GM12878 (cell line): ENCODE results near the gene C20orf202. TPM values are rescaled to one million over a fixed set of nuclear protein-coding genes. Genes with fewer than 3 reads are reported as not detected.

Experiments used
- ATAC-seq: fragments of 200-7000 bp; cut with Tn5 transposase; 3 replicates; pipeline ENCODE4 v1.9.1; 2020; ENCODE audit warnings: mild to moderate bottlenecking, moderate library complexity
- BruUV-seq: library from RNA; stranded (reverse); fragments of 400-500 nt; replicated peaks from 2 replicates; lab custom pipeline; 2021; lab: Mats Ljungman, UMichigan
- CTCF ChIA-PET: fragments of 300-600 bp; sonication (Branson Sonifier 250); formaldehyde crosslinking; extraction: SDS; loops from one replicate; lab custom pipeline; 2021; ENCODE audit warnings: inconsistent platforms; lab: Yijun Ruan, JAX
- POLR2A ChIA-PET: fragments of 350-600 bp; formaldehyde crosslinking; extraction: SDS; loops from one replicate; lab custom pipeline; 2021; ENCODE audit warnings: inconsistent platforms; lab: Charles Lee
- RAD21 ChIA-PET: fragments of 300-600 bp; sonication (Branson Sonifier 250); formaldehyde crosslinking; loops from one replicate; lab custom pipeline; 2023; ENCODE audit warnings: antibody characterized with exemption; ENCODE audit not compliant: unreplicated experiment; lab: Charles Lee
- SMC1A ChIA-PET: fragments of 300-600 bp; sonication (Branson Sonifier 250); formaldehyde crosslinking; loops from one replicate; lab custom pipeline; 2023; ENCODE audit not compliant: unreplicated experiment, uncharacterized antibody; lab: Charles Lee
- DNase-seq: peaks from one replicate; pipeline ENCODE4 v3.0.0-alpha.2; 2011; ENCODE audit warnings: low read depth, low spot score
- FAIRE-seq: peaks from 3 replicates; lab custom pipeline; 2011; peaks lifted over from hg19 to GRCh38; lab: Jason Lieb, UNC
- H2AFZ ChIP-seq: 2 replicates; pipeline ENCODE4 v1.6.0; 2011; ENCODE audit warnings: low read depth, low read length, control low read depth; ENCODE audit not compliant: control insufficient read depth
- H3K27ac ChIP-seq: 2 replicates; pipeline ENCODE4 v1.5.1; 2011; ENCODE audit warnings: control low read depth; ENCODE audit not compliant: control insufficient read depth, insufficient read depth
- H3K27me3 ChIP-seq, 2 experiments: replicated peaks in 1 of 2; 2 replicates each; pipeline versions ENCODE4 v1.6.0 to v1.6.1; 2011; ENCODE audit warnings: low read length in 1 of 2; ENCODE audit not compliant: control insufficient read depth in 2 of 2, insufficient read depth in 2 of 2
- H3K36me3 ChIP-seq, 2 experiments: 2 replicates each; pipeline ENCODE4 v1.5.1; 2011; ENCODE audit warnings: low read length in 1 of 2; ENCODE audit not compliant: control insufficient read depth in 2 of 2, insufficient read depth in 2 of 2
- H3K4me1 ChIP-seq: 2 replicates; pipeline ENCODE4 v1.6.1; 2011; ENCODE audit warnings: mild to moderate bottlenecking, low read length, moderate library complexity, mixed read lengths; ENCODE audit not compliant: control insufficient read depth, insufficient read depth
- H3K4me2 ChIP-seq: 2 replicates; pipeline ENCODE4 v1.6.0; 2011; ENCODE audit warnings: control low read depth; ENCODE audit not compliant: control insufficient read depth, insufficient read depth
- H3K4me3 ChIP-seq: fragments of 200-600 bp; sonication (generic); 2 replicates; pipeline ENCODE4 v1.5.1; 2016
- H3K79me2 ChIP-seq: 2 replicates; pipeline ENCODE4 v1.6.0; 2011; ENCODE audit warnings: low read length; ENCODE audit not compliant: control insufficient read depth, insufficient read depth
- H3K9ac ChIP-seq: 2 replicates; pipeline ENCODE4 v1.8.0; 2011; ENCODE audit warnings: low read length, control low read depth, mixed read lengths; ENCODE audit not compliant: control insufficient read depth, insufficient read depth
- H3K9me3 ChIP-seq: replicated peaks from 3 replicates; pipeline ENCODE4 v1.5.1; 2011; ENCODE audit warnings: mild to moderate bottlenecking, low read length; ENCODE audit not compliant: control insufficient read depth, insufficient read depth
- H4K20me1 ChIP-seq: 2 replicates; pipeline ENCODE4 v1.6.0; 2011; ENCODE audit not compliant: control insufficient read depth, insufficient read depth
- CREB1 ChIP-seq: IDR thresholded peaks from 2 replicates; pipeline ENCODE4 v1.6.1; 2012; ENCODE audit warnings: low read depth, mild to moderate bottlenecking, inconsistent platforms
- EZH2 ChIP-seq: IDR thresholded peaks from 2 replicates; pipeline ENCODE4 v1.6.1; 2012; ENCODE audit warnings: low read depth, mild to moderate bottlenecking, control low read depth, inconsistent platforms, low read length, borderline replicate concordance; ENCODE audit not compliant: control insufficient read depth
- JUNB ChIP-seq: IDR thresholded peaks from 2 replicates; pipeline ENCODE4 v1.6.1; 2016; ENCODE audit warnings: antibody characterized with exemption, mild to moderate bottlenecking
- SIX5 ChIP-seq: IDR thresholded peaks from 2 replicates; pipeline ENCODE4 v1.6.1; 2011; ENCODE audit warnings: mild to moderate bottlenecking, low read depth, low read length, moderate library complexity; ENCODE audit not compliant: severe bottlenecking
- TCF3 ChIP-seq: IDR thresholded peaks from 2 replicates; pipeline ENCODE4 v1.6.1; 2012; ENCODE audit warnings: low read depth, mild to moderate bottlenecking, low read length, borderline replicate concordance; ENCODE audit not compliant: insufficient read depth
- ZBED1 ChIP-seq: IDR thresholded peaks from 2 replicates; pipeline ENCODE4 v1.6.1; 2016; ENCODE audit warnings: borderline replicate concordance
- ZNF24 ChIP-seq: fragments of 450-650 bp; IDR thresholded peaks from 2 replicates; pipeline ENCODE4 v1.6.1; 2017; ENCODE audit warnings: antibody characterized with exemption, mild to moderate bottlenecking
- WGBS: methylation state at CpG from one replicate; pipeline ENCODE4 v1.1.6; 2016; ENCODE audit warnings: low lambda C conversion rate; ENCODE audit not compliant: insufficient replicate concordance, insufficient coverage; ENCODE audit errors: missing lambda C conversion rate; 5-methylcytosine and 5-hydroxymethylcytosine counted together
- in situ Hi-C: fragments of 300-500 bp; cut with MboI; formaldehyde crosslinking; loops from 9 replicates; pipeline ENCODE4 v1.14.3; 2018; ENCODE audit warnings: mixed read lengths
- intact Hi-C: fragments of 100-400 bp; cut with micrococcal nuclease; formaldehyde crosslinking; loops from one replicate; pipeline ENCODE4 v1.14.2; 2022; ENCODE audit not compliant: unreplicated experiment
- polyA plus RNA-seq, 11 experiments: library from polyadenylated mRNA; depleted of rRNA in 4 of 11; unstranded in 6 of 11; stranded (reverse) in 5 of 11; fragments of >200 nt; fragmentation: Nextera tagmentation in 4 of 11; fragmentation: Illumina TruSeq in 1 of 11; extraction: Ambion mirVana in 4 of 11; extraction: Trizol in 1 of 11; gene quantifications; 1 replicate in 1 of 11; 2 replicates in 10 of 11; pipeline versions ENCODE4 v1.2.1 to v1.2.3, GENCODE V29; 2011 to 2016; ENCODE audit warnings: inconsistent platforms in 2 of 11, missing spikeins in 2 of 11, low read depth in 1 of 11
- total RNA-seq, 4 experiments: library from RNA; depleted of rRNA in 3 of 4; stranded (reverse); fragments of >200 nt in 3 of 4; fragmentation: Illumina TruSeq in 1 of 4; extraction: Trizol in 1 of 4; gene quantifications; 2 replicates each; pipeline versions ENCODE4 v1.2.1 to v1.2.3, GENCODE V29; 2013 to 2021
- TF ChIP-seq, protein P1 (sequence below): fragments of 450-650 bp; conservative IDR thresholded peaks from 2 replicates; pipeline ENCODE4 v1.6.1; 2017; ENCODE audit warnings: mild to moderate bottlenecking, moderate library complexity
- TF ChIP-seq, protein P2 (sequence below): IDR thresholded peaks from 2 replicates; pipeline ENCODE4 v1.6.1; 2012; ENCODE audit warnings: low read depth, low read length, improper control_type of control experiment

The C20orf202 gene
- total and polyA plus RNA-seq, 10 of the 15 experiments (the other 5 are each of a cell fraction or from before 2014, with no cell fraction given) = 0.04 TPM; not detected in 8

DNA sequence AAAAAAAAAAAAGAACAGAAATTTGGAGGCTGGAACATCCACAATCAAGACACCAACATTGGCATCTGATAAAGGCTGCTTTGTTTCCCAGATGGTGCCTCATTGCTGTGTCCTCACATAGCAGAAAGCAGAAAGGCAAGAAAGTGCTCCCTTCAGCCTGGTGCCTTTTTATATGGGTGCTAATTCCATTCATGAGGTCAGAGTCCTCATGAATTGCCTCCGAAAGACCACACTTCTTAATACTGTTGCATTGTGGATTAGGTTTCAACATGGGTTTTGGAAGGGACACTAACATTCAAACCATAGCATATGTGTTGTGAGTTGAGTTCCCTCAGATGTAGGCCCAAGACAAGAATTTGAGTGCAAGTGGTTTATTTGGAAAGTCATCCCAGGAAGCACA is 8.0 kb upstream of the C20orf202 start:
- Histone ChIP-seq H2AFZ (no peak overlapping the region), H4K20me1 (no peaks in the 10 kb centered on the region), H3K9ac (no peak overlapping the region)
- RAD21 ChIA-PET = no interaction called here
- 0% methylated on average over 1 of the region's 1 CpG for WGBS
- no peak for DNase-seq
- TF ChIP-seq, protein P1, sequence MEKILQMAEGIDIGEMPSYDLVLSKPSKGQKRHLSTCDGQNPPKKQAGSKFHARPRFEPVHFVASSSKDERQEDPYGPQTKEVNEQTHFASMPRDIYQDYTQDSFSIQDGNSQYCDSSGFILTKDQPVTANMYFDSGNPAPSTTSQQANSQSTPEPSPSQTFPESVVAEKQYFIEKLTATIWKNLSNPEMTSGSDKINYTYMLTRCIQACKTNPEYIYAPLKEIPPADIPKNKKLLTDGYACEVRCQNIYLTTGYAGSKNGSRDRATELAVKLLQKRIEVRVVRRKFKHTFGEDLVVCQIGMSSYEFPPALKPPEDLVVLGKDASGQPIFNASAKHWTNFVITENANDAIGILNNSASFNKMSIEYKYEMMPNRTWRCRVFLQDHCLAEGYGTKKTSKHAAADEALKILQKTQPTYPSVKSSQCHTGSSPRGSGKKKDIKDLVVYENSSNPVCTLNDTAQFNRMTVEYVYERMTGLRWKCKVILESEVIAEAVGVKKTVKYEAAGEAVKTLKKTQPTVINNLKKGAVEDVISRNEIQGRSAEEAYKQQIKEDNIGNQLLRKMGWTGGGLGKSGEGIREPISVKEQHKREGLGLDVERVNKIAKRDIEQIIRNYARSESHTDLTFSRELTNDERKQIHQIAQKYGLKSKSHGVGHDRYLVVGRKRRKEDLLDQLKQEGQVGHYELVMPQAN = no peak
- TF ChIP-seq ZBED1 (no peak), CREB1 (no peak), TCF3 (no peak), EZH2 (no peak), JUNB (no peak), ZNF24 (no peak), SIX5 (no peak)
- TF ChIP-seq, protein P2, sequence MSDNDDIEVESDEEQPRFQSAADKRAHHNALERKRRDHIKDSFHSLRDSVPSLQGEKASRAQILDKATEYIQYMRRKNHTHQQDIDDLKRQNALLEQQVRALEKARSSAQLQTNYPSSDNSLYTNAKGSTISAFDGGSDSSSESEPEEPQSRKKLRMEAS = no peak
- TF ChIP-seq, all 136 proteins: peak for 0
- Histone ChIP-seq H3K27me3 (no peaks in the 10 kb centered on the region; a peak in 2 of 4 replicates), H3K4me2 (no peak overlapping the region), H3K36me3 (no peaks in the 10 kb centered on the region), H3K9me3 (no peaks in the 10 kb centered on the region), H3K79me2 (no peaks in the 10 kb centered on the region), H3K27ac (no peak overlapping the region), H3K4me1 (no peaks in the 10 kb centered on the region), H3K4me3 (no peak overlapping the region)
- FAIRE-seq (no peak), ATAC-seq (no peak)
- intact Hi-C loops = no loop called here
- ChIA-PET SMC1A (no interaction called here), POLR2A (no interaction called here), CTCF (no interaction called here)
- in situ Hi-C loops = no loop called here
- no TSS peak for BruUV-seq
